H1 (cell line): ENCODE measurements around the gene SYTL1. TPM values are rescaled to one million over a fixed set of nuclear protein-coding genes. Genes with fewer than 3 reads are reported as not detected.

Source experiments
- BRCA1 ChIP-seq: IDR thresholded peaks from 2 replicates; pipeline ENCODE4 v1.6.1; 2012; ENCODE audit warnings: low read depth, low read length, improper control_type of control experiment
- CREB1 ChIP-seq: IDR thresholded peaks from 2 replicates; pipeline ENCODE4 v1.6.1; 2012; ENCODE audit warnings: inconsistent platforms
- GABPA ChIP-seq: IDR thresholded peaks from 2 replicates; pipeline ENCODE4 v1.6.1; 2011; ENCODE audit warnings: mild to moderate bottlenecking, low read length, moderate library complexity, borderline replicate concordance; ENCODE audit not compliant: insufficient read depth
- SIRT6 ChIP-seq: IDR thresholded peaks from one replicate; pipeline ENCODE4 v1.7.1; 2012; ENCODE audit warnings: low read length, inconsistent platforms
- SIX5 ChIP-seq: IDR thresholded peaks from 2 replicates; pipeline ENCODE4 v1.6.1; 2011; ENCODE audit warnings: mild to moderate bottlenecking, low read depth, low read length
- USF2 ChIP-seq: IDR thresholded peaks from 2 replicates; pipeline ENCODE4 v1.6.1; 2011; ENCODE audit warnings: low read length, improper control_type of control experiment
- ZNF274 ChIP-seq: IDR thresholded peaks from 2 replicates; pipeline ENCODE4 v1.7.0; 2012; ENCODE audit warnings: low read length, borderline replicate concordance; ENCODE audit errors: extremely low read depth
- polyA plus RNA-seq, 7 experiments: library from polyadenylated mRNA; depleted of rRNA in 3 of 7; stranded (reverse) in 5 of 7; unstranded in 2 of 7; fragments of >200 nt in 5 of 7; fragments of 200-250 nt in 2 of 7; gene quantifications; 1 replicate in 5 of 7; 2 replicates in 1 of 7; 4 replicates in 1 of 7; pipeline versions ENCODE4 v1.2.1 to v1.2.3, GENCODE V29; 2011 to 2013; ENCODE audit warnings: missing spikeins in 2 of 7, mixed read lengths in 2 of 7
- total RNA-seq: library from RNA; stranded (reverse); fragmentation: NEBNext Ultra II Directional; extraction: Animal tissue kit (Norgen Biotek cat#: 25700); gene quantifications from 2 replicates; pipeline ENCODE4 v1.2.1, GENCODE V29; 2021

SYTL1 gene
- total and polyA plus RNA-seq, 2 of the 8 experiments (the other 6 are each of a cell fraction or from before 2014, with no cell fraction given), result 6.4 to 19.5 TPM

DNA sequence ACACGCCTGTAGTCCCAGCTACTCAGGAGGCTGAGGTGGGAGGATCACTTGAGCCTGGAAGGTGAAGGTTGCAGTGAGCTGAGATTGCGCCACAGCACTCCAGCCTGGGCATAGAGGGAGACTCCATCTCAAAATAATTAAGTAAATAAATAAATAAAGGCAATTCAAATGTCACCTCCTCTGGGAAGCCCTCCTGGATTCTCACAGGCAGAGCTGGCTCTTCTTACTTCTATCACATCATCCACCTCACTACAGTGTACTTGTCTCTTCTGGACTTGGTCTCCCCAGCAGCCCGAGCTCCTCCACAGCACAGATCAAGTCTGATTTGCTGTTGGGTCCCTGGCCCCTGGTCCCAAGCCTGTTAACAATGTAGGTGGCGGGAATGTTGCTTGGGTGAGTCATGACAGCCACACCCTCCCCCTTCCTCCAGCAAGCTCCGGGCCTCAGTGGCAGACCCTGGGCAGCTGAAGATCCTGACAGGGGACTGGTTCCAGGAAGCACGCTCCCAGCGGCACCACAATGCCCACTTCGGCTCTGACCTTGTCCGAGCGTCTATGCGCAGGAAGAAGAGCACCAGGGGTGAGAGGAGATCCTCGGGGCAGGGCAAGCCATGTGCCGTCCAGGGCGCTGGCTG lies 5.3 kb downstream of the SYTL1 start (continued):
- TF ChIP-seq USF2, result no peak
- no peak for TF ChIP-seq GABPA
- no peak for TF ChIP-seq CREB1
- TF ChIP-seq SIX5, result no peak
- TF ChIP-seq ZNF274, result no peak
- TF ChIP-seq SIRT6, result no peak
- TF ChIP-seq BRCA1, result no peak
- TF ChIP-seq, all 59 proteins: peak for 0
